GM18511 (cell line): ENCODE measurements around the gene BCR.

Source experiments
- ATAC-seq: cut with Tn5 transposase; IDR thresholded peaks from one replicate; pipeline ENCODE4 v1.9.1; 2021; ENCODE audit warnings: mild to moderate bottlenecking, moderate library complexity; ENCODE audit not compliant: unreplicated experiment

Gene BCR

GRCh38 chr22:23150762-23151161, 29.5 kb upstream of the BCR start:
- ATAC-seq, result no peak

GRCh38 chr22:23151827-23152226, 28.5 kb upstream of the BCR start:
- ATAC-seq, result no peak

GRCh38 chr22:23152238-23153114, 27.8 kb upstream of the BCR start:
- ATAC-seq, result no peak

DNA sequence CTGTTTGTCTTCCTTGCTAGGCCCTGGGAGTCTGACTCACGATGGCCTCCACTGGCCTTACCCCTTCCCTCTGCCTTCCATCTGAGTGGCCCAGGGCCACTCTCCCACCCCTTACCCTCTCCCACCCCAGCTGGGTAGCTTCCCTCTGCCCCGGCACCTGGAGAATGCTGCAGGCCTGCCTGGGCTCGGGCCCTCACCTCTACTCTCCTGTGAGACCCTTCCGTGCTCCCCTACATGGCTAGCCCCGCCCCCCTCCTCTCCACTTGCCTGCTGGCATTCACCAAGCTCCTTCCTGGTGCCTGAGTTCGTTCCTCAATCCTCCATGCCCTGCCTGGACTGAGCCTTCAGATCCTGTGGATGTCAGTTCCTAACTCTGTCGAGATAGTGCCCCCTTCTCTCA, 26.3 kb upstream of the BCR start:
- no peak for ATAC-seq

- no peak for ATAC-seq
Measured at GRCh38 chr22:23154461-23154860, 25.8 kb upstream of the BCR start.

DNA sequence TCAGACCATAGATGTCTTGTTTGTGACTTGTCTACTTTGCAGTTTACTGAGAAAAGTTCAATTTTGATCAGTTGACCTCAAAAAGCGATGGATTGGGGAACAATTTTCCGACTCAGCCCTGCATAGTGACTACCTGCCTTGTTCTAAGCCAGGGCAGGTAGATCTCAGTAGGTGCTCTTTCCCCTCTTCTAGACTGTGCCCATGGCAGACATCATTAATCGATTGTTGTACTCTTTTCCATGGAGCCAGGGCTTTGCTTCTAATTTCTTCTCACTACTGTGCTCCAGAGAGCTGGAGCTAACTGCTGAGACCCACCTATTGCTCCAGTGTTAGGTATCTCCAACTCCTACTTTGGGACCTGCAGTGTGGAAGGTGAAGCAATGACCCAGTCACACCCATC, 25.2 kb upstream of the BCR start:
- ATAC-seq, result no peak

DNA sequence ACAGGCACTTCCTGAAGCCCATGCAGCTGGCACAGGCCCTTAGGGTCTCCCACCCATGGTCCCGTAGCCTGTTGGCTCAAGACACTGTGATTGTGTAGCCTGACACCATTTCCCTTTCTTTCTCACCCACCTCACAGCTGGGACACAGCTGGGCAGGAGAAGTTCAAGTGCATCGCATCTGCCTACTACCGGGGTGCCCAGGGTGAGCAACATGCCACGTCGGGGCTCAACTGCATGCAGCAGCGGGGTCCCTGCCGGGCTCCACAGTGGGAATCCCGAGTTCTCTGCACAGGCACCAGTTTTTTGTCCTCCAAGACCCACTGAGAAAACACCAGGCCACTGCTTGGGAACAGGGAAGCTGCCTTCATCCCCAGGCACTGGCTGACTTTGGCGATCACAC, 24.5 kb upstream of the BCR start:
- no peak for ATAC-seq

- ATAC-seq, result no peak
Measured at GRCh38 chr22:23156286-23156685, 24.0 kb upstream of the BCR start.

GRCh38 chr22:23157560-23158515, 22.5 kb upstream of the BCR start:
- ATAC-seq, result no peak

DNA sequence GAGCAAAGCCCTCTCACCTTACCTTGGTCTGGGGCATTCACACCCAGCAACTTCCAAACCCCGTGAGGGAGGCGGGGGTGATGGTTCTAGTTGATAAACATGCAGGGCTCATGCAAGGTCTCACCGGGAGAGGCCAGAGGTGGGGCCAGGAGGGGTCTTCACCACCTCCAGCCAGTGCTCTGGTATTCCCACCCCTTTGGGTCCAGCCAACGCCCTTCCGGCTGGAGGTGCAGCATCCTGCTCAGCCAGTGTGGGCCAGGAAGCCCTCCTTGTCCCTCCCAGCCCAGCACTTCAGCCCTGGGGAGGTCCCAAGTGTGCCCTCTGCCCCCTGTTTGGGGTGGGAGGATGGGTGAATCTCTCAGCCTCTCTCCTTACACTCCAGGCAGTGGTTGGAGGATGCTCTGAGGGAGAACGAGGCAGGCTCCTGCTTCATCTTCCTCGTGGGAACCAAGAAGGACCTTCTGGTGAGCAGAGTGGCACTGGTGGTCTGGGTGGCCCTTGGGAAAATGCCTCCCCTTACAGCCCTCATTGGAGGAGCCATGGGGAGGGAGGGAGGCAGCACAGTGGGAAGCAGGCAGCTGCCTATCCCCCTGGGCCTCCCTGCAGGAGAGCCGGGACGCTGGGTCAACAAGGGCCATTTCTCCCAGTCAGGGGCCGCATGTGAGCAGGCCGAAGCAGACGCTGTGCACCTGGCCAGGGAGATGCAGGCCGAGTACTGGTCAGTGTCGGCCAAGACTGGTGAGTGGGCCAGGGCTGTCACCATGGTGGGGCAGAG, 21.6 kb upstream of the BCR start:
- no peak for ATAC-seq

GRCh38 chr22:23159291-23159630, 21.0 kb upstream of the BCR start:
- no peak for ATAC-seq

DNA sequence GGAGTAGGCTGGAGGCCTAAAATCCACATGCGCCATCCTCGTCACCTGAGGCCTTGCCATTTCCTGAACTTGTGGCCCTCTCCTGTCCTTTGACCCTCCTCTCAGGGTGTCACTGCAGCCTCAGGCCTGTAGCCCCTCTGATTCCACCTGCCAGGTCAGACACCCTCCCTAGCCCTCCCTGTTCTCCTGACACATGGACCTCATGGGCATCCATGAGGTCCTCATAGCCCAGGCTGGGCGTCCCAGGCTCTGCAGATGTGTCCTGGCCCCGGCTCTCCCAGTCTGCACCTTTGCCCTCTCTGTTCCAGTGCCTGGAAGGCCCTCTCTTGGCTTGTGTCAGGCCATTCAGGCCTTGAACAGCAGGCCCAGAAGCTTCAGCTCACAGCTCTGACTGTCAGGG, 19.3 kb upstream of the BCR start:
- no peak for ATAC-seq

DNA sequence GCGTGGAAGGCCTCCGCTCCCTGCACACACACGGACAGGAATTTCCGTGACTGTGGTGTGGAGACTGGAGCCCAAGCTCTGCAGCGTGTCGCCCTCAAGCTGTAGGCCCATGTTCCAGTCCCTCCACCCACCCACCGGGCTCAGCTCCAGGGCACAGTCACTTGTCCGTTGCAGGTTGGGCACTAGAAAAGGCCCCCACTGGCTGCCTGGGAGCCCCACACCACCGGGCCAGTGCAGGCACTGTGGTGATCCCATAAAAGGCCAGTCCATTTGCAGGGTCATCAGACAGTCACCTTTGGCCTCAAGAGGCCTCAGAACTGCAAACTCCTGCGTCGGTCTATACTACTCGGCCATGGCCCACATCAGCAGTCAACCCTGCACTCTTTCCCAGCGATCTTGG, 18.7 kb upstream of the BCR start:
- ATAC-seq, result no peak

DNA sequence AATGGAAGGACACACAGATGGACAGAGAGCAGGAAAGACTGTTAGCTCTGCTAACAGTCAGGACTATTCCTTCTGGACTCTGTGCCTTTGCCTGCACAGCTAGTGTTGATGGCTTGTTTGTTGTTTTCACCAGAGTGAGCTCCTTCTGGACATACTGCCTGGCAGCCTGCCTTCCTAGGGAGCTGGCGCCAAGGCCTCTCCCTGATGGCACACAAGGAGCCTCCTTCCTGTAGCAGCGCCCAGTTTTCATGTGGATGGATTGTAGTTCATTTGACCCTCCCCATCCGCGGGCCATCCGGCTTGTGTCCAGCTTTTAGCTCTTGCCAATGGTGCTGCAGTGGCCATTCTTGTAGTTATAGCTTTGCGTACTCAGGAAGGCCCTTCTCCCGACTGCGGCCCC, 16.6 kb upstream of the BCR start:
- no peak for ATAC-seq

DNA sequence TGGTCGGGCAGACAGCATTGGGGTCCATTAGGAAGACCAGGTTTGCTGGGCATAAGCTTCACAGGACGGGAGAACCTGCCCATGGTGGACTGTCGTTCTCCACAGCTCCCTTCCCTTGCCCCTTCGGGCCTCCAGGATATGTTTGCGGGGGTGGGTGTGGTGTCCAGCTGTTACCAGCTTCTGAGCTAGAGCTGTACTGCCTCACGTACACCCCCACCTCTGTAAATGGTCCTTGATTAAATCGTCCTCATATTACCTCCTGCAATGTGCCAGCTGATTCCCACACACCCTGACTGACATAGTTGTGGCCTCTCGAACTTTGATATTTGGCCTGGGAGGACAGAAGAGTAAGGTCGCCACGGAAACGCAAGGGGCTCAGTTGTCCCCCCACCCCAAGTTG, 16.2 kb upstream of the BCR start:
- ATAC-seq, result no peak

- ATAC-seq, result no peak
Measured at GRCh38 chr22:23166042-23166831, 14.1 kb upstream of the BCR start.

GRCh38 chr22:23166841-23167616, 13.3 kb upstream of the BCR start:
- no peak for ATAC-seq

DNA sequence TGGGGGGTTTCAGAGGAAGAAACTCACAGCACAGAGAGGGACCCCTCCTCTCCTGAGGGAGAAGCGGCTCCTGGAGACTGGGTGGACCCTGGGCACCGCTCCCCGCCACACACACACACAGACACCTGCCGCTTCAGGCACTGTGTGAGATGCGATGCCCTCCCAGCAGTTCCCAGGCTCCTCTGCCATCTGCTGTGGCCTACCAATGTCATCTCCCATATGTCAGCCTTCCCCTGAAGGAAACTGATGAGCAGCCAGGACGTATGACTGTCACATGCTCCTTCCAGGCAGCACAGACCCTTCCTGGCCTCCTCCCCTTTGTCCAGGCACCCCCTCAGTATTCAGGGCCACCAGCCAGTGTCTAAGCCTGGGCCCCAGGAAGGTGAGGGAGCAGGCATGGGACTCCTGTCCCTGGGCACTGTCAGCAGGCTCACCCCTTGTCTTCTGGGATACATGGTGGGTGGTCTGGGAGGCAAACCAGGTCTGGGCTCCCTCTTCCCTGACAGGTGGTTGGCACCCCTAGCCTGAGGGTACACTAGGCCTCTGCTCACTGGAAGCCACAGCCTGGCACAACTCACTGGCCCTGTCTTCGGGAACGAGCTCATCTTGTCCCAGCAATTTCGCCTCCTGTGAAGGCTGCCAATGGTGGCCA, 11.8 kb upstream of the BCR start:
- ATAC-seq, result no peak

- no peak for ATAC-seq
Measured at GRCh38 chr22:23169043-23169406, 11.3 kb upstream of the BCR start.
